Sigmoid colon (tissue), 3 donors: ENCODE measurements around the gene KIF26B.

Source experiments
- POLR2A ChIP-seq, 2 donors: fragments of 450-650 bp; IDR thresholded peaks; one replicate each; pipeline ENCODE4 v1.6.1; 2016; ENCODE audit warnings: antibody characterized with exemption in 2 of 2, mild to moderate bottlenecking in 2 of 2, moderate library complexity in 2 of 2
- TF ChIP-seq, protein P1 (sequence below), 4 experiments: fragments of 450-650 bp in 3 of 4; fragments of 200-600 bp in 1 of 4; IDR thresholded peaks; one replicate each; pipeline ENCODE4 v1.5.1; 2016 to 2019; ENCODE audit warnings: antibody characterized with exemption in 4 of 4, mild to moderate bottlenecking in 3 of 4, moderate library complexity in 2 of 4

DNA sequence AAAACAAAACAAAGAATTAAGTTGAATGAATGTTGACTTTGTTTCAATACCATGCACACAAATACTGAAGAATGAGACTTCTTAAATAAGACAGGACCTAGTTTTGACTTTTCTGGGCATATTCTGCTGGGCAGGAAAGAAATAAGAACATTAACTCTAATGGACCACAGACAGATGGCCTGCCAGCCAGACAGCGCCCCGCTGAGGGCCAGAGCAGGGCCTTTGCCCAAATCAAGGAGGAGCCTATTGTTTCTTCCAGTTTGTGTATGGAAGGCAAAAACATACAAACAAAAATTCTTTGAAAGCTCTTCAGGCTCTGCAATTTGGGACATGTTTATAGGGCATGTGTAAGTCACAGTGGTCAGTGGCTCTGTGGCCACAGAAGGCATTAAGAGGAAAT lies 44.4 kb upstream of the KIF26B start:
- TF ChIP-seq, protein P1, sequence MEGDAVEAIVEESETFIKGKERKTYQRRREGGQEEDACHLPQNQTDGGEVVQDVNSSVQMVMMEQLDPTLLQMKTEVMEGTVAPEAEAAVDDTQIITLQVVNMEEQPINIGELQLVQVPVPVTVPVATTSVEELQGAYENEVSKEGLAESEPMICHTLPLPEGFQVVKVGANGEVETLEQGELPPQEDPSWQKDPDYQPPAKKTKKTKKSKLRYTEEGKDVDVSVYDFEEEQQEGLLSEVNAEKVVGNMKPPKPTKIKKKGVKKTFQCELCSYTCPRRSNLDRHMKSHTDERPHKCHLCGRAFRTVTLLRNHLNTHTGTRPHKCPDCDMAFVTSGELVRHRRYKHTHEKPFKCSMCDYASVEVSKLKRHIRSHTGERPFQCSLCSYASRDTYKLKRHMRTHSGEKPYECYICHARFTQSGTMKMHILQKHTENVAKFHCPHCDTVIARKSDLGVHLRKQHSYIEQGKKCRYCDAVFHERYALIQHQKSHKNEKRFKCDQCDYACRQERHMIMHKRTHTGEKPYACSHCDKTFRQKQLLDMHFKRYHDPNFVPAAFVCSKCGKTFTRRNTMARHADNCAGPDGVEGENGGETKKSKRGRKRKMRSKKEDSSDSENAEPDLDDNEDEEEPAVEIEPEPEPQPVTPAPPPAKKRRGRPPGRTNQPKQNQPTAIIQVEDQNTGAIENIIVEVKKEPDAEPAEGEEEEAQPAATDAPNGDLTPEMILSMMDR (IDR thresholded peaks at IDR 0.05), result no peak
- no peak for TF ChIP-seq POLR2A (IDR thresholded peaks at IDR 0.05)
